IMR-90 (cell line): ENCODE measurements around the gene HOXC5. TPM values are rescaled to one million over a fixed set of nuclear protein-coding genes. Genes with fewer than 3 reads are reported as not detected.

Experiments
- ATAC-seq: fragments of 200-7000 bp; cut with Tn5 transposase; 2 replicates; pipeline ENCODE4 v1.9.1; 2020; ENCODE audit warnings: low read depth, mild to moderate bottlenecking, moderate library complexity
- BruUV-seq: library from RNA; stranded (reverse); fragments of 400-500 nt; replicated peaks from 2 replicates; lab custom pipeline; 2021; lab: Mats Ljungman, UMichigan
- CTCF ChIA-PET: fragments of 300-600 bp; formaldehyde crosslinking; extraction: SDS; loops from one replicate; lab custom pipeline; 2021; ENCODE audit warnings: antibody characterized with exemption; lab: Yijun Ruan, JAX
- POLR2A ChIA-PET: fragments of 300-600 bp; sonication (Branson Sonifier 250); formaldehyde crosslinking; loops from one replicate; lab custom pipeline; 2022; ENCODE audit warnings: antibody characterized with exemption; ENCODE audit not compliant: unreplicated experiment; lab: Charles Lee
- DNase-seq: peaks from one replicate; pipeline ENCODE4 v3.0.0; 2013
- H2AFZ ChIP-seq: replicated peaks from 2 replicates; pipeline ENCODE3; 2013; ENCODE audit warnings: low read length, mild to moderate bottlenecking; ENCODE audit not compliant: poor library complexity
- H2AK5ac ChIP-seq: 2 replicates; pipeline ENCODE4 v1.6.1; 2013; ENCODE audit warnings: low read depth, low read length, inconsistent platforms
- H2AK9ac ChIP-seq: replicated peaks from 2 replicates; pipeline ENCODE3; 2013; ENCODE audit warnings: mild to moderate bottlenecking, low read depth, low read length, moderate library complexity; ENCODE audit not compliant: poor library complexity
- H2BK120ac ChIP-seq: 2 replicates; pipeline ENCODE4 v1.6.1; 2013; ENCODE audit warnings: low read depth, low read length, inconsistent platforms
- H2BK15ac ChIP-seq: 3 replicates; pipeline ENCODE4 v1.6.1; 2013; ENCODE audit warnings: low read depth, low read length, inconsistent platforms
- H2BK20ac ChIP-seq: 2 replicates; pipeline ENCODE4 v1.6.1; 2013; ENCODE audit warnings: low read depth, mild to moderate bottlenecking, inconsistent platforms, low read length, moderate library complexity
- H2BK5ac ChIP-seq: 2 replicates; pipeline ENCODE4 v1.6.1; 2013; ENCODE audit warnings: mild to moderate bottlenecking, low read depth, low read length, inconsistent platforms; ENCODE audit not compliant: poor library complexity, severe bottlenecking
- H3K14ac ChIP-seq: replicated peaks from 2 replicates; pipeline ENCODE4 v1.6.1; 2013; ENCODE audit warnings: low read depth, low read length, inconsistent platforms
- H3K18ac ChIP-seq: 2 replicates; pipeline ENCODE4 v1.6.1; 2013; ENCODE audit warnings: low read depth, low read length, control low read depth
- H3K23ac ChIP-seq: 2 replicates; pipeline ENCODE4 v1.6.1; 2013; ENCODE audit warnings: low read depth, low read length, inconsistent platforms
- H3K27ac ChIP-seq: 2 replicates; pipeline ENCODE4 v1.5.1; 2013; ENCODE audit warnings: mild to moderate bottlenecking, control low read depth, low read length; ENCODE audit not compliant: insufficient read depth
- H3K27me3 ChIP-seq: 2 replicates; pipeline ENCODE4 v1.6.1; 2013; ENCODE audit warnings: low read length; ENCODE audit not compliant: control insufficient read depth, insufficient read depth
- H3K36me3 ChIP-seq: 2 replicates; pipeline ENCODE4 v1.6.1; 2013; ENCODE audit warnings: low read length, mixed read lengths; ENCODE audit not compliant: control insufficient read depth, insufficient read depth
- H3K4ac ChIP-seq: 2 replicates; pipeline ENCODE4 v1.6.1; 2013; ENCODE audit warnings: low read depth, low read length, inconsistent platforms
- H3K4me1 ChIP-seq: 2 replicates; pipeline ENCODE4 v1.6.1; 2013; ENCODE audit warnings: low read length, mixed read lengths; ENCODE audit not compliant: control insufficient read depth, insufficient read depth
- H3K4me2 ChIP-seq: 2 replicates; pipeline ENCODE4 v1.6.1; 2013; ENCODE audit warnings: low read depth, mild to moderate bottlenecking, control low read depth, low read length, moderate library complexity
- H3K4me3 ChIP-seq: 2 replicates; pipeline ENCODE4 v1.5.1; 2013; ENCODE audit warnings: low read depth, mild to moderate bottlenecking, control low read depth, low read length, moderate library complexity; ENCODE audit not compliant: insufficient read depth
- H3K56ac ChIP-seq: 2 replicates; pipeline ENCODE4 v1.6.1; 2013; ENCODE audit warnings: low read length, inconsistent platforms; ENCODE audit not compliant: insufficient read depth; ENCODE audit errors: extremely low read depth
- H3K79me1 ChIP-seq, 2 experiments: 2 replicates each; pipeline ENCODE4 v1.6.1; 2013; ENCODE audit warnings: low read length in 2 of 2, inconsistent platforms in 1 of 2, low read depth in 1 of 2
- H3K9ac ChIP-seq: 2 replicates; pipeline ENCODE4 v1.6.1; 2013; ENCODE audit warnings: low read depth, low read length, control low read depth
- H3K9me1 ChIP-seq: 2 replicates; pipeline ENCODE4 v1.6.1; 2013; ENCODE audit warnings: low read length, inconsistent platforms; ENCODE audit not compliant: insufficient read depth
- H3K9me3 ChIP-seq: 2 replicates; pipeline ENCODE4 v1.6.1; 2013; ENCODE audit warnings: low read length; ENCODE audit not compliant: control insufficient read depth, insufficient read depth
- H4K20me1 ChIP-seq: 2 replicates; pipeline ENCODE4 v1.6.1; 2013; ENCODE audit warnings: low read length, inconsistent platforms; ENCODE audit not compliant: insufficient read depth
- H4K5ac ChIP-seq: 2 replicates; pipeline ENCODE4 v1.6.1; 2013; ENCODE audit warnings: mild to moderate bottlenecking, low read depth, low read length, control low read depth
- H4K8ac ChIP-seq, 2 experiments: 2 replicates each; pipeline ENCODE4 v1.6.1; 2013; ENCODE audit warnings: low read depth in 2 of 2, low read length in 2 of 2, control low read depth in 1 of 2, inconsistent platforms in 1 of 2
- H4K91ac ChIP-seq: 2 replicates; pipeline ENCODE4 v1.6.1; 2013; ENCODE audit warnings: low read depth, low read length, inconsistent platforms; ENCODE audit not compliant: insufficient read depth
- BHLHE40 ChIP-seq: fragments of 150-350 bp; IDR thresholded peaks from 2 replicates; pipeline ENCODE4 v1.6.1; 2016; ENCODE audit warnings: mild to moderate bottlenecking, low read depth, low read length
- CEBPB ChIP-seq: IDR thresholded peaks from 2 replicates; pipeline ENCODE4 v1.6.1; 2012; ENCODE audit warnings: low read depth, low read length, improper control_type of control experiment
- CHD1 ChIP-seq: IDR thresholded peaks from 2 replicates; pipeline ENCODE4 v1.6.1; 2012; ENCODE audit warnings: low read depth, low read length, improper control_type of control experiment
- CTCF ChIP-seq: conservative IDR thresholded peaks from 2 replicates; pipeline ENCODE4 v1.5.1; 2012; ENCODE audit warnings: mild to moderate bottlenecking, low read depth, low read length, improper control_type of control experiment
- ELK1 ChIP-seq: fragments of 150-350 bp; IDR thresholded peaks from 2 replicates; pipeline ENCODE4 v1.6.1; 2016; ENCODE audit warnings: low read depth, mild to moderate bottlenecking, low read length, moderate library complexity, borderline replicate concordance
- FOS ChIP-seq: fragments of 150-350 bp; IDR thresholded peaks from 2 replicates; pipeline ENCODE4 v1.6.1; 2016; ENCODE audit warnings: low read depth, low read length
- MAFK ChIP-seq: IDR thresholded peaks from 2 replicates; pipeline ENCODE4 v1.6.1; 2012; ENCODE audit warnings: low read depth, low read length, improper control_type of control experiment
- MAZ ChIP-seq: IDR thresholded peaks from 2 replicates; pipeline ENCODE4 v1.6.1; 2012; ENCODE audit warnings: low read depth, mild to moderate bottlenecking, low read length, improper control_type of control experiment, moderate library complexity, borderline replicate concordance
- NFE2L2 ChIP-seq: fragments of 150-350 bp; IDR thresholded peaks from 2 replicates; pipeline ENCODE4 v1.6.1; 2016; ENCODE audit warnings: low read depth, mild to moderate bottlenecking, low read length
- POLR2A ChIP-seq: IDR thresholded peaks from 2 replicates; pipeline ENCODE4 v1.6.1; 2012; ENCODE audit warnings: mild to moderate bottlenecking, low read depth, low read length
- RCOR1 ChIP-seq: IDR thresholded peaks from 2 replicates; pipeline ENCODE4 v1.6.1; 2012; ENCODE audit warnings: mild to moderate bottlenecking, low read length, improper control_type of control experiment; ENCODE audit not compliant: insufficient replicate concordance
- RFX5 ChIP-seq: IDR thresholded peaks from 2 replicates; pipeline ENCODE4 v1.8.0; 2012; ENCODE audit warnings: low read depth, mild to moderate bottlenecking, low read length, moderate library complexity
- SMC3 ChIP-seq: fragments of 150-350 bp; IDR thresholded peaks from 2 replicates; pipeline ENCODE4 v1.6.1; 2016; ENCODE audit warnings: low read depth, mild to moderate bottlenecking, antibody characterized with exemption, low read length, moderate library complexity
- USF2 ChIP-seq: fragments of 150-350 bp; IDR thresholded peaks from 2 replicates; pipeline ENCODE4 v1.6.1; 2017; ENCODE audit warnings: mild to moderate bottlenecking, antibody characterized with exemption, low read length, low read depth
- WGBS, 2 experiments: methylation state at CpG; one replicate each; pipeline versions ENCODE4 v1.1.5 to v1.1.7; 2013; ENCODE audit warnings: missing lambda C conversion rate in 2 of 2; ENCODE audit not compliant: insufficient read length in 1 of 2; ENCODE audit errors: extremely low coverage in 2 of 2; 5-methylcytosine and 5-hydroxymethylcytosine counted together
- dilution Hi-C: fragments of 300-500 bp; cut with HindIII; formaldehyde crosslinking; loops from one replicate; pipeline ENCODE4 v1.14.3; 2018; ENCODE audit warnings: low sequenced_read_pairs; ENCODE audit not compliant: unreplicated experiment
- in situ Hi-C: fragments of 300-500 bp; cut with MboI; formaldehyde crosslinking; loops from 3 replicates; pipeline ENCODE4 v1.14.3; 2019; ENCODE audit warnings: low sequenced_read_pairs, inconsistent platforms, mixed read lengths
- intact Hi-C: fragments of 100-400 bp; cut with micrococcal nuclease; formaldehyde crosslinking; loops from 2 replicates; pipeline ENCODE4 v1.10.0; 2022
- polyA plus RNA-seq, 3 experiments: library from polyadenylated mRNA; depleted of rRNA; stranded (reverse); fragments of >200 nt; gene quantifications; 2 replicates each; pipeline ENCODE4 v1.2.3, GENCODE V29; 2012; ENCODE audit warnings: low replicate concordance in 1 of 3
- total RNA-seq: library from RNA; depleted of rRNA; stranded (reverse); fragments of >200 nt; gene quantifications from 2 replicates; pipeline ENCODE4 v1.2.3, GENCODE V29; 2012

Gene HOXC5
- total and polyA plus RNA-seq, 2 of the 4 experiments (the other 2 are of a cell fraction): not detected

- no peaks in the 10 kb centered on the region for H4K20me1 ChIP-seq
- H3K4me1 ChIP-seq: no peaks in the 10 kb centered on the region
- TF ChIP-seq MAZ (no peak), MAFK (no peak), RFX5 (no peak), FOS (no peak), POLR2A (no peak), NFE2L2 (no peak), RCOR1 (no peak), CEBPB (no peak), ELK1 (no peak), USF2 (no peak), SMC3 (no peak), CTCF (no peak), CHD1 (no peak), BHLHE40 (no peak)
- no peak for ATAC-seq
- H3K14ac ChIP-seq: no peak overlapping the region
- H3K27ac ChIP-seq: no peak overlapping the region
- H2BK20ac ChIP-seq: no peak overlapping the region
- WGBS, 2 experiments: 21% methylated on average over 6 of the region's 43 CpGs; no CpG with 5 or more reads in 1 of the 2 experiments
- H2AFZ ChIP-seq: no peak overlapping the region
- no peak overlapping the region for H2AK9ac ChIP-seq
- no peak overlapping the region for H2BK15ac ChIP-seq
- CTCF ChIA-PET: no interaction called here
- no peak overlapping the region for H4K8ac ChIP-seq
- no TSS peak for BruUV-seq
- H3K9me3 ChIP-seq: peaks cover 4% of the 10 kb centered on the region
- DNase-seq: no peak
- H4K5ac ChIP-seq: no peak overlapping the region
- no peak overlapping the region for H3K4me3 ChIP-seq
- no peak overlapping the region for H2BK5ac ChIP-seq
- H3K9ac ChIP-seq: no peak overlapping the region
- POLR2A ChIA-PET: no interaction called here
- no peak overlapping the region for H3K23ac ChIP-seq
- H3K56ac ChIP-seq: no peak overlapping the region
- H3K79me1 ChIP-seq: no peaks in the 10 kb centered on the region
- H4K91ac ChIP-seq: no peak overlapping the region
- H3K4me2 ChIP-seq: no peak overlapping the region
- intact Hi-C loops: no loop called here
- H2BK120ac ChIP-seq: no peak overlapping the region
- peaks cover 87% of the 10 kb centered on the region for H3K27me3 ChIP-seq
- dilution Hi-C loops: no loop called here
- H3K36me3 ChIP-seq: no peaks in the 10 kb centered on the region
- no peak overlapping the region for H2AK5ac ChIP-seq
- H3K4ac ChIP-seq: no peak overlapping the region
- no peaks in the 10 kb centered on the region for H3K9me1 ChIP-seq
- H3K18ac ChIP-seq: no peak overlapping the region
- in situ Hi-C loops: no loop called here
Measured at GRCh38 chr12:54019091-54019811, 13.6 kb upstream of the HOXC5 start.
